GM18909 (cell line): Measurements from ENCODE around the gene EPPIN.

Experiments
- ATAC-seq: cut with Tn5 transposase; IDR thresholded peaks from one replicate; pipeline ENCODE4 v1.9.1; 2021; ENCODE audit warnings: mild to moderate bottlenecking; ENCODE audit not compliant: unreplicated experiment, poor library complexity

Gene EPPIN

GRCh38 chr20:45545351-45545750 is 1.9 kb downstream of the EPPIN start:
- ATAC-seq, result no peak

GRCh38 chr20:45539382-45539781 is 7.8 kb downstream of the EPPIN start, which contains the start of gene WFDC6:
WFDC6 (minus strand) TSS chr20:45539482; CDS start chr20:45539407, 75 bp downstream.
- no peak for ATAC-seq

- ATAC-seq, result no peak
Measured at GRCh38 chr20:45538209-45538799, 8.9 kb downstream of the EPPIN start.

DNA sequence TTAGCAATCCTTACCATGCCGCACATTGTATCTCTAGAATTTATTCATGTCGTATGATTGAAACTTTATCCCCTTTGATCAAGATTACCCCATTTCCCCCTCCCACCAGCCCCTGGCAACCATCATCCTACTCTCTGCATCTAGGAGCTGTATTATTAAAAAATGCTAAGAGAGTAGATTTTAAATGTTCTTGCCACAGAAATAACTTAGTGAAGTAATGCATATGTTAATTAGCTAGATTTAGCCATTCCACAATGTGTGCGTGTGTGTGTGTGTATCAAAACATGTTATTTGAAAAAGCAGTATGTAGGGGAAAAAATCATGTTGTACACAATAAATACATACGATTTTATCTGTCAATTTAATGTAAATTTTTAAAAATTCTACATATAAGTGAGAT is 19.9 kb downstream of the EPPIN start:
- ATAC-seq, result no peak

GRCh38 chr20:45523821-45524220 is 23.4 kb downstream of the EPPIN start:
- no peak for ATAC-seq

DNA sequence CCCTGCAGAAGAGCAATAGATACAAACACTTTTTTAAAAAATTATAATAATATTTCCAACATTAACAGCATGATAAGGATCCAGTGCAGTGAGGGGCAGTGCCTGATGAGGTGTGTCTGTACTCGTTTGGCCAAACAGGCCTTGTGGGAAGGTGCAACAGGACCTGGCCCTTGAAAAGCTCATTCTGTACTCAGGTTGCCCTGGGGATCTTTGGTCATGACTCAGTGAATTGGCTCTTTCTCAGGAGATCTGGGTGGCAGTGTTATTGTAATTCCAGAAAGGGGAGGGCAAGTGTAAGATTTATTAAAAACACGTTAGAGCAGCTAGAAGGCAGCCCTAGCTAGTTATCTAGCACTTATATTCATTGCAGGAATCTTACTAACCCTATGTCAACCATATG is 28.9 kb downstream of the EPPIN start:
- no peak for ATAC-seq

DNA sequence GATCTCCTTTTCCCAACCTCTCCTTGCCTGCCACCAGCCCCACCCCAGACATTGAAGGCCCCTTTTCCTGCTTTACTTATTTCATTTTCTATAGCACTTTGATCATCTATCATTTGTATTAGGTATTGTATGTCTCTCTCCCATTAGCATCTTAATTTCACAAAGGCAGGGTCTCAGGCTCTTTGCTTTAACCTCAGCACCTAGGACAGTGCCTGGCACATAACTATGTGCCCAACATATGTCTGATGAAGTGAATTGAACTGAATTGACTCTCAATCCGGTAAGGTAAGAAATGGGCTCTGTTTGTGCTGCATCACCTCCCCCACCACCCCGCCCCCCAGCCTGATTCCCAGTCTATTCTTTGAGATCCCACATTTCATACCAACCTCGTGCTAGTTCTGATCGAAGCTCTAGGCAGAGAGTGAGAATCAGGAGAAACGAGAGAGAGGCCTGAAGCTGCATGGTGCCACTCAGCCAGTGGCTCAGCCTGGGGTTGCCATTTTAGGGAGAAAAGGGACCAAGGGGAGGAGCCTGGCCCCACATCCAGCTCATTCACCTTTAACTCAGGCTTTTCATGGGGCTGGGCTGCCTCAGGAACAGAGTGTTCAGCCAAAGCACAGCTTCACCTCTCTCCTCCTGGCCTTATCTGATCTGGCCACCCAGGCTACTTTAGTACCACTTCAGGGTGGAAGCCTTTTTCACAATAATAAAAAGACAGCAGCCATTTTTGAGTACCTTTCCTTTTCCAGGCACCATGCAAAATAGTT is 31.9 kb downstream of the EPPIN start, which contains the start of gene SPINT3:
TSS of gene SPINT3 (minus strand) at position 476 of the 767 bp plus-strand sequence. CDS start at position 462, 14 bp downstream.
- no peak for ATAC-seq

GRCh38 chr20:45510242-45510862 is 36.8 kb downstream of the EPPIN start:
- no peak for ATAC-seq

DNA sequence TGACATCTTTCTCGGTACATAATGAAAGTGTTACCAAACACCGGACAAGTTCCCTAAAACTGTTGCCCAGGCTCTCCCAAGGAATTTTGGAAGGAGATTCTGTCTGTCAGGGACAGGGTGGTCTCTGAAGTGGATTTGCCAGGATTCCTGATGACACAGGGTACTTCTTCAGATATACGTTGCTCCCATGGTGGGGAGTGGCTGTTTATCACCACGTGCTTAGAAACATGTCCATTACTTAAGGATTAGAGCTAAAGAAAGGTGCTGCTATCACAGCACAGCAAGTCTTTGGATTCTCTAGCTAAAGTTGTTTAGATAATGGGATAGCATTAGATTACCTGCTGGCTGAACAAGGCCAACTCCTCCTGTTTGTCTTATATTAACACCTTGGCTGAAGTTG is 38.1 kb downstream of the EPPIN start:
- ATAC-seq, result no peak

DNA sequence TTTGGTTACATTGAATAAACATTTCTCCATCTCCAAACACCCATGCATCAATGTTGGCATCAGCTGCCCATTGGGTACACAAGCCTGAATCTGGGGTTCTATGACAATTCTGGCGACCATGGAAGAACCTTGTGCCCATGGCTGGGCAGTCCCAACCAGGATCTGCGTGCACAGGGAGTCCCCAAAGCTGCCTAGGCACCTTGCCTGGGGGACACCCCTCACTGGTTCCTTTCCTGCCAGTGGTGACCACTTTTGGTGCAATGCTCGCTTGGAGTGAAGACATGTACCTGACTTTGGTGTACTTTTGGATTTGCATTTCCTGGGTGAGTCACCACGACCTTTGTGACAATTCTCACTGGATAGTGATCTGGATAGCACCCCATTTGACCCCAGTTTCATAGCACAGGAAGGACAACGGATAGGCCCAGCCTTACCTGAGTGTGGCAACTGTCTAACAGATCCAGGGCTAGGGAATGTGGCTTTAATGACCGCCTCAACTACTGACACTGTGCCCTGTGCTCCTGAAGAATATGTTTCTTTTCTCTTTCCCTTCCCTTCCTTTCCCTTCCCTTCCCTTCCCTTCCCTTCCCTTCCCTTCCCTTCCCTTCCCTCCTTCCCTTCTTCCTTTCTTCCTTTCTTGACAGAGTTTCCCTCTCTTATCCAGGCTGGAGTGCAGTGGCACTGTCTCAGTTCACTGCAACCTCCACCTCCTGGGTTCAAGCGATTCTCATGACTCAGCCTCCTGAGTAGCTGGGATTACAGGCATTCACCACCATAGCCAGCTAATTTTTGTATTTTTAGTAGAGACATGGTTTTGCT is 38.9 kb downstream of the EPPIN start:
- ATAC-seq, result no peak

- ATAC-seq, result no peak
Measured at GRCh38 chr20:45507011-45507820, 40.0 kb downstream of the EPPIN start.

DNA sequence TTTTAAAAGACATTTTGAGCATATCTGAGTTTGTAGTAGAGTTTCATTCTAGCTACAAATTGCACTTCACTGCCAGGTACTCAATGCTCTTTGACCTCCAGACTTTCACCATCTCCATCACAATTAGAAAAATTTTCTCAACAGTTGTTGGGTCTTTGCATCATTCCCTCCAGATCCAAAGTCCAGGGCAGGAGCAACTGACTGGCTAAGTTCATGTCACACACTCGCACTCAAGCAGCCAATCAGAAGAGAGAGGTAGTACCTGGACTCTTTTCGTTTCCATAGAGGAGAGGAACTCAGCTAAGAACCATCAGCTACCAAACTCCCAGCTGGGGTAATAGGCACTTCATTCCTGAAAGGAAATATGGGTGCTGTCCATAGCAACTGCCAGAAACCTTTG is 40.8 kb downstream of the EPPIN start:
- ATAC-seq, result no peak

GRCh38 chr20:45503403-45503802 is 43.8 kb downstream of the EPPIN start:
- ATAC-seq, result no peak

DNA sequence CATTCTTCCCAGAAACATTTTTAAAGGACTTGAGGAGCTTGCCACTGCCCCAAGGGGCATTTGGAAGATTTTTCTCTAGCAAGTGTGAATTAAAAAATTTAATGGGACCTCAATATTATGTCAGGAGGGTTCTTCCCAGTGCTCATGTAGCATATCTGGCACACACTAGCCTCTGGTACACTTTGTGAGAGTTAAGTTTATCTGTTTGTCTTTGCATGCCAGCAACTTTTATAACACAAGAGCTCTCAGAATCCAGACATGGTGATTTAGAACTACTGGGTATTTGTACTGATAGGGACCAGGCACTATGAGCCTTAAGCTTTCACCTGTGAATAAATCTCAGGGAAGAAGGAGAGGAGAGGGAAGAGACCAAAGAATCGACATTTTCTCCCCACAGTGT is 44.6 kb downstream of the EPPIN start:
- no peak for ATAC-seq

DNA sequence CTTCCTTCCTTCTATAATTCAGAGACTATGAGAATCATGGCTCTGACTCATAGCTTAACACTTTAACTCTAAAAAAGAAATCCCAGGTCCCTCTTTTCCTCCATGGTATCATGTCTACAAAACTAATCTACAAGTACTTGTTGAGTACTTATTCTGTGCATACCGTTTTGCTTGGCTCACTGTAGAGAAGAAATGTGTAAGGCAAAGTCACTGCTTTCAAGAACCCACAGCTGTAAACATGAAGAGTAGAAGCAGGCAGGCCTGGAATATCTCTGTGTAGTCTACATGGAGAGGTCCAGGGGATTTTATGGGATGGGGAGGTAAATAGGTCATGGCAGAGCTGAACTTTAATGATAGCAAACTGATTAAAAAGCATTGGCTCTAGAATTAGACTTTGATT is 45.6 kb downstream of the EPPIN start:
- no peak for ATAC-seq

- ATAC-seq, result no peak
Measured at GRCh38 chr20:45500022-45500421, 47.2 kb downstream of the EPPIN start.

DNA sequence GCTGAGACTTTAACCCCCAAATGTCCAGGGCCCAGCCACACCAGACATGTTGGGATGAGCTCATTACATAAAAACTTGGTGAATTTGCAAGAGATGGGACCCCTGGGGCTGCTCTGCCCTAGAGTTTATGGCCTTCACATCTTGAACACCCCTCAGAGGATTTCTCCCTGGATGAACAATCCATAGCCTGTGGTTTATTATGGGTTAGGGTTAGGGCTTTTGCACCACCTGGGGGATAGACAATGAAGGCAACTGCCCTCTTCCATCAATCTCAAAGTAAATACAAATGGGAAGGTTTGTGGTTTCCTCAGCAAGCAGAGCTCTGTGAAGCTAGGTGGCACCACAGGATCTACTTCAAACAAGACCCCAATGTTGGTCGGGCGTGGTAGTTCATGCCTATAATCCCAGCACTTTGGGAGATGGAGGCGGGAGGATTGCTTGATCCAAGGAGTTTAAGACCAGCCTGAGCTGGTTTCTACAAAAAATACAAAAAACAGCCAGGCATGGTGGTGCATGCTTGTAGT is 49.2 kb downstream of the EPPIN start:
- no peak for ATAC-seq

DNA sequence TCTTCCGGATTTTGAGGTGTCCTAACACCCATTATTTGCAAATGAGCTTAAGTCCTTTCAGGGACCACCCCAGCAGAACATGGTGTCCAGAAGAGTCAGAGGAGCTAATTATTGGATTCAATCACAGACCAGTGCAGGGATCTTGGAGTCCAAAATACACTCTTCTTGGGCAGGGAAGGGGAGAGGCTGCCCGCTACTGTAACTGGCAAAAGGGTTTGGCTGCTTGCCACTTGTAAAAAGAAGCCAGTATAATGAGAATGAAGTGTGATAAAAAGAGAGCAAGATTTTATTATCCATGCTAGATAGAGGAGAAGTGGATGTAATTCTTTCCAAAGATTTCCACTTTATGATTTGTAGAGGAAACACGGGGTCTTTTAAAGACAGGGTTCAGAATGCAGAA is 51.0 kb downstream of the EPPIN start:
- no peak for ATAC-seq

- ATAC-seq, result no peak
Measured at GRCh38 chr20:45495501-45495941, 51.7 kb downstream of the EPPIN start.
